Measurements from ENCODE around the gene P4HTM. TPM values are rescaled to one million over a fixed set of nuclear protein-coding genes. Genes with fewer than 3 reads are reported as not detected.

Gene P4HTM
- total and polyA plus RNA-seq, 2 of the 4 experiments (the other 2 are of a cell fraction), result 10.4 to 26.1 TPM

GRCh38 chr3:49007068-49007770 is 17.2 kb downstream of the P4HTM start, which contains the start of gene WDR6:
Gene WDR6 (plus strand): TSS chr3:49007391. CDS start chr3:49007432, 41 bp downstream.
- Histone ChIP-seq H3K27ac (ENCODE audit: insufficient read depth, low read length) (peak within 1 kb of the TSS; percentile 99), H2BK5ac (ENCODE audit: low read depth, low read length, poor library complexity, severe bottlenecking) (peak within 1 kb of the TSS; percentile 95), H3K36me3 (ENCODE audit: control insufficient read depth, insufficient read depth, low read length) (peaks cover 11% of the 10 kb centered on the region), H3K4me1 (ENCODE audit: control insufficient read depth, insufficient read depth, low read length) (peaks cover 11% of the 10 kb centered on the region), H2BK120ac (ENCODE audit: low read depth, low read length) (peak within 1 kb of the TSS; percentile 69), H3K9me1 (ENCODE audit: insufficient read depth, low read length) (peaks cover 26% of the 10 kb centered on the region), H2BK20ac (ENCODE audit: low read depth, low read length) (no peak within 1 kb of the TSS), H3K56ac (ENCODE audit: extremely low read depth, insufficient read depth, low read length) (peak within 1 kb of the TSS; percentile 93), H3K4me3 (ENCODE audit: insufficient read depth, low read depth, low read length) (peak within 1 kb of the TSS; percentile 87), H3K9me3 (ENCODE audit: control insufficient read depth, insufficient read depth, low read length) (no peaks in the 10 kb centered on the region), H4K5ac (ENCODE audit: low read depth, low read length) (peak within 1 kb of the TSS; percentile 97), H3K18ac (ENCODE audit: low read depth, low read length) (peak within 1 kb of the TSS; percentile 94), H3K14ac (replicated peaks; ENCODE audit: low read depth, low read length) (peak within 1 kb of the TSS; percentile 99), H3K9ac (ENCODE audit: low read depth, low read length) (peak within 1 kb of the TSS; percentile 99), H3K23ac (ENCODE audit: low read depth, low read length) (peak within 1 kb of the TSS; percentile 91), H2AK9ac (replicated peaks; ENCODE audit: low read depth, low read length, poor library complexity) (peak within 1 kb of the TSS; percentile 99), H3K79me1 (ENCODE audit: low read depth in 1 of 2, low read length in 2 of 2) (peaks cover 0 to 50% of the 10 kb centered on the region in 2 experiments; a peak in 2 of 4 replicates), H4K8ac (ENCODE audit: low read depth in 2 of 2, low read length in 2 of 2) (peak within 1 kb of the TSS; percentile 98), H4K20me1 (ENCODE audit: insufficient read depth, low read length) (peaks cover 29% of the 10 kb centered on the region), H2AK5ac (ENCODE audit: low read depth, low read length) (peak within 1 kb of the TSS; percentile 98), H3K4ac (ENCODE audit: low read depth, low read length) (peak within 1 kb of the TSS; percentile 99), H2AFZ (replicated peaks; ENCODE audit: low read length, poor library complexity) (peak within 1 kb of the TSS; percentile 95), H2BK15ac (ENCODE audit: low read depth, low read length) (no peak within 1 kb of the TSS; the same call in 1 of the 3 replicates), H4K91ac (ENCODE audit: insufficient read depth, low read depth, low read length) (peak within 1 kb of the TSS; percentile 99), H3K27me3 (ENCODE audit: control insufficient read depth, insufficient read depth, low read length) (no peaks in the 10 kb centered on the region), H3K4me2 (ENCODE audit: low read depth, low read length) (peak within 1 kb of the TSS; percentile 92)
- POLR2A ChIA-PET (ENCODE audit: unreplicated experiment), result interaction anchor here (0.5 to 2.5 kb wide), 7 partner anchors 9 to 114 kb away, joined by 3 to 13 read pairs (median 7); partner anchors contain the start of genes DALRD3, P4HTM and USP19
- BruUV-seq (replicated peaks), result no TSS peak
- in situ Hi-C loops (cut with MboI; ENCODE audit: low sequenced_read_pairs) (no loop called here), intact Hi-C loops (cut with micrococcal nuclease) (loop anchor here (2.0 kb wide), 1 partner anchor 18 kb away; no protein-coding TSS in a partner anchor), dilution Hi-C loops (cut with HindIII; ENCODE audit: low sequenced_read_pairs, unreplicated experiment) (no loop called here)
- CTCF ChIA-PET, result interaction anchor here (0.6 to 1.5 kb wide), 6 partner anchors 11 to 87 kb away, joined by 3 to 10 read pairs (median 4); partner anchors contain the start of genes NDUFAF3 and QRICH1
- WGBS, 2 experiments (ENCODE audit: extremely low coverage in 2 of 2, insufficient read length in 1 of 2), result 0% methylated on average over 30 of the region's 65 CpGs; no CpG with 5 or more reads in 1 of the 2 experiments
- peak; percentile 87 for ATAC-seq (ENCODE audit: low read depth)
- DNase-seq, result peak; percentile 97
- TF ChIP-seq MXI1 (IDR thresholded peaks at IDR 0.05; ENCODE audit: borderline replicate concordance, low read depth, low read length) (no peak; the same call in 1 of the 2 replicates), SMC3 (IDR thresholded peaks at IDR 0.05; ENCODE audit: low read depth, low read length) (no peak), FOS (IDR thresholded peaks at IDR 0.05; ENCODE audit: low read depth, low read length) (0 out of 2 replicates have a peak, but pooled peaks have one; percentile 17), MAZ (IDR thresholded peaks at IDR 0.05; ENCODE audit: borderline replicate concordance, low read depth, low read length) (peak; percentile 76; the same call in 1 of the 2 replicates), RFX5 (IDR thresholded peaks at IDR 0.05; ENCODE audit: low read depth, low read length) (no peak), BHLHE40 (IDR thresholded peaks at IDR 0.05; ENCODE audit: low read depth, low read length) (peak; percentile 97), POLR2A (IDR thresholded peaks at IDR 0.05; ENCODE audit: low read depth, low read length) (peak; percentile 90), RAD21 (IDR thresholded peaks at IDR 0.05; ENCODE audit: low read length) (peak; percentile 4; the same call in 1 of the 2 replicates), CHD1 (IDR thresholded peaks at IDR 0.05; ENCODE audit: low read depth, low read length) (peak; percentile 82; the same call in 1 of the 2 replicates), NFE2L2 (IDR thresholded peaks at IDR 0.05; ENCODE audit: low read depth, low read length) (no peak), CEBPB (IDR thresholded peaks at IDR 0.05; ENCODE audit: low read depth, low read length) (no peak; the same call in 1 of the 2 replicates)
- TF ChIP-seq, protein P1, sequence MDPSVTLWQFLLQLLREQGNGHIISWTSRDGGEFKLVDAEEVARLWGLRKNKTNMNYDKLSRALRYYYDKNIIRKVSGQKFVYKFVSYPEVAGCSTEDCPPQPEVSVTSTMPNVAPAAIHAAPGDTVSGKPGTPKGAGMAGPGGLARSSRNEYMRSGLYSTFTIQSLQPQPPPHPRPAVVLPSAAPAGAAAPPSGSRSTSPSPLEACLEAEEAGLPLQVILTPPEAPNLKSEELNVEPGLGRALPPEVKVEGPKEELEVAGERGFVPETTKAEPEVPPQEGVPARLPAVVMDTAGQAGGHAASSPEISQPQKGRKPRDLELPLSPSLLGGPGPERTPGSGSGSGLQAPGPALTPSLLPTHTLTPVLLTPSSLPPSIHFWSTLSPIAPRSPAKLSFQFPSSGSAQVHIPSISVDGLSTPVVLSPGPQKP (IDR thresholded peaks at IDR 0.05; ENCODE audit: borderline replicate concordance, low read depth, low read length), result no peak
- TF ChIP-seq, protein P2, sequence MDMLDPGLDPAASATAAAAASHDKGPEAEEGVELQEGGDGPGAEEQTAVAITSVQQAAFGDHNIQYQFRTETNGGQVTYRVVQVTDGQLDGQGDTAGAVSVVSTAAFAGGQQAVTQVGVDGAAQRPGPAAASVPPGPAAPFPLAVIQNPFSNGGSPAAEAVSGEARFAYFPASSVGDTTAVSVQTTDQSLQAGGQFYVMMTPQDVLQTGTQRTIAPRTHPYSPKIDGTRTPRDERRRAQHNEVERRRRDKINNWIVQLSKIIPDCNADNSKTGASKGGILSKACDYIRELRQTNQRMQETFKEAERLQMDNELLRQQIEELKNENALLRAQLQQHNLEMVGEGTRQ (IDR thresholded peaks at IDR 0.05; ENCODE audit: low read depth, low read length), result peak; percentile 99

Measured in IMR-90 (cell line).